Adipose tissue (tissue), 3 donors: ENCODE data around the gene GRP. TPM values are rescaled to one million over a fixed set of nuclear protein-coding genes. Genes with fewer than 3 reads are reported as not detected.

Source experiments
- H3K27ac ChIP-seq: one replicate; pipeline ENCODE4 v1.5.1; 2013; ENCODE audit warnings: low read depth, low read length
- WGBS, 3 donors: extraction: QIAGEN DNeasy Blood & Tissue Kit; methylation state at CpG; one replicate each; pipeline ENCODE4 v1.1.7; 2013; 5-methylcytosine and 5-hydroxymethylcytosine counted together
- polyA plus RNA-seq, 3 donors: library from polyadenylated mRNA; stranded (reverse); fragments of 200-250 nt; gene quantifications; one replicate each; pipeline ENCODE4 v1.2.3, GENCODE V29; 2013
- donor health status: healthy with polysubstance abuse.
- donor health status: Bipolar disorder and iron deficiency.
- donor health status: healthy.

GRP gene
- polyA plus RNA-seq, 3 donors, result 0.31 TPM; not detected in 2

DNA sequence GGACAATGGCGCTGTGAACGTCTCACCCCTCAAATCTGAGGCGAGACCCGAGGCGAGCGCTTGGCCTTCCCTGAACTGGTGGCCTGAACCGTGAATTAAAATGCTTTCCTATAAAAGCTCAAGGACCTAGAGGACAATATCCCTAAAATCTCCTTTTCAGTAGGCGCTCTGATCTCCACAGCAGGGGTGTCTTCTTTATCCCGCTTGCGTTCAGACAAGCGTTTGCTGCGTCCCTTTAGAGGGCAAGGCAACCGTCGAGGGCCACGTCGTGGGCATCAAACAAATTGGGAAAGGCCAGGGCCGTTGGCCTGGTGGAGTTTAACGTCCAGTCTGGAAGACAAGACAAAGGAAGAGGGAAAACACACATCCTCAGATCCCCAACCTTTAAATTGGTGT, 54.6 kb downstream of the GRP start:
- 14 to 17% (median 16%) methylated on average over 18 of the region's 18 CpGs for WGBS, 3 donors
- no peak overlapping the region for H3K27ac ChIP-seq

DNA sequence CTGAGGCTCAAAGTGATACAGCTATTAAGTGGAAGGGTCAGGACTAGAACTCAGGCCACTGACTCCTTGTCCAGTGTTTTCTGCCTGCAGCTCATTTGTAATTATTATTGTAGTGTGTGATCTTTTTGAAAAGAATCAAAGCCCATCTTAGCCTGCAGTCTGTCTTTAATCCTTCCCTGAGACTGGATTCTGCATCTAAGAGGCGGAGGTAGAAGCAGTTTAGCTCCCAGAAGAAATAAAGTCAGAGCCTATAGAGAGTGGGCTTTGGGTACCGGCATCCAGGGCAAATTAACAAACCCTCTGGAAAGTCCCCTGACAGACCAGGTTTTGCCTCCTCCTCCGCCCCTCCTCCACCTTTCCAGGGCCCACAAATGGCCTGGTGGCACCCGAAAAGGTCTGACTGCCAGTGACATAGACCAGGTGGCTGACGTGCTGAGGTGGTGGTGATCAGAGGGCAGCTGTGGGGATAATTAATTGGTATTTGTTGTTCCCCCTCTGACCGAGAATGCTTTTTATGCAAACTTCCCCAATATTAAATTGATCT, 55.5 kb downstream of the GRP start:
- 23 to 36% (median 23%) methylated on average over 6 of the region's 6 CpGs for WGBS, 3 donors
- H3K27ac ChIP-seq, result no peak overlapping the region

DNA sequence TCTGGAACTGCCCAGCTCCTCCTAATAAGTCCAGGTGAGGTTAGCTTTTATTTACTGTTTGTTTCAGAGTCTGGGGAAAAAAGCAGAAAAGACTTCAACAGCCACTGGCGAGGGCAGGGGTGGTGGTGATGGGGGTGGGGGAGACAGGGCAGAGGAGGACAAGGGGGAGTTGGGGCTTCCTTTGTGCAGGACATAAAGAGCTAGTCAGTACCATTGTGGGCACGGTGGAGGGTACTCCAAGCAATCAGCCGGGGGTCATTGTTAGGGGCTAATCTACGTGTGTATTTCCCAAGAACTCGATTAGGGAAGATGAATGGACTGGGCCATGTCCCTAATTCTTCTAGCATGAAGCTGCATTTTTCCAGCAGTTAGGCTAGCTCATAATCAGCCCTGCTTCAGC, 56.1 kb downstream of the GRP start:
- H3K27ac ChIP-seq, result no peak overlapping the region
- WGBS, 3 donors, result 26 to 34% (median 33%) methylated on average over 5 of the region's 5 CpGs

DNA sequence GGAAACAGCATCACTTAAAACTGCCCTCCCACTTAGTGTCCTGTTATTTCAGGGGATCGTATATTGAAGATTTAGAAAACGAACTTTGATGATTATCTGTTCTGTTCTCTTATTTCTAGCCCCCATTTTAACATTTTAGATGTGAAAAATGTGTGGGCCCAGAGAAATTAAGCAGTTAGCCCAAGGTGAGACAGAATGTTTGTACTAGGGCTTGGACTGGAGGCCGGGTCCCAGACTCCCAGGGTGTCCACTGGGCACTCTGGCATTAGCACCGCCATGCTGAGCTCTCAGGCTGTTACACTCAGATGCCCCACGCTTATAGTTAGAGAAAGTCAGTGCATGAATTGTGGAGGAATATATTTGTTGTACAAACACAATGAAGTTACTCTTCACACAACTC, 58.8 kb downstream of the GRP start:
- 63 to 72% (median 66%) methylated on average over 5 of the region's 5 CpGs for WGBS, 3 donors
- no peak overlapping the region for H3K27ac ChIP-seq

DNA sequence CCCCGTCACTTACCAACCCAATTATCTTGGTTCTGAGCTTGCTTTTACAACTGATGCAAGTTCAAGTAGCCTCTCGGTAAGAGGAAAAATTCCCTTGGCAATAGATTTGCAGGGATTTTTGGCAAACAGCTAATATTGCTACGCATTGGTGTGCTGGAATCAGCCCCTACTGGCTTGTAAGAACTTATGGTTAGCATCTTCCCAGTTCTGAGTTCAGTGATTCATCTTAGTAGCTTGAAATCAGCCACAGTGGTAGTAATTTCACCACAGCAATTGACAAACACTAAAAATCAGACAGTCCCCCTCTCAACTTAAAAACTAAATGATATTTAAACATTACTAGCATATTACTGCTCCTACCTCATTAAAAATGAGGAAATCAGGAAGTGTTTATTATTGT, 59.2 kb downstream of the GRP start:
- 62 to 79% (median 67%) methylated on average over 3 of the region's 3 CpGs for WGBS, 3 donors
- no peak overlapping the region for H3K27ac ChIP-seq

DNA sequence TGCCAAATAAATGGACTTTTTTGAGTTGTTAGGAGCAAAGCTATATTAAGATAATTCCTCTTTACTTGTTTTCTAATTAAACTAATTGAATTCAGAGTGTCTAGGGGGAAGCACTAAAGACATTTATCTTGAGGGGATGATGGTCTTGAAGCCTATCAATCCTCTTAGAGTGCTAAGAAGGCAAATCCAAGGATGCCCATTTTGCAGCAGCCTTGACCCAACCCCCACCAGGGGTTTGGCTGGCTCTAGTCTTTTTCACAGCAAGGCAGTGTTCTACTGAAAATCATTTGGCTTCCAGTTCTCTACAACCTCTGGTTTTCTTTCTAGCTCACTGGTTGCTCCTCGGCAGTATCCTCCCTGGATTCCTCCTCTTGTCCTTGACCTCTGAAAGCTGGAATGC, 59.8 kb downstream of the GRP start:
- WGBS, 3 donors, result 31 to 63% (median 56%) methylated on average over 1 of the region's 1 CpG
- no peak overlapping the region for H3K27ac ChIP-seq

Other genes with a start within 250 kb of the GRP start
- 100 to 1,000 TPM in 1 of 3 donors, 10 to 100 TPM in 2; 27.6 to 141 (median 35.5) TPM for gene SEC11C, start 80.3 kb upstream of the GRP start, polyA plus RNA-seq
- gene RAX, start 53.3 kb downstream of the GRP start, polyA plus RNA-seq, result not detected
- gene CPLX4, start 98.5 kb downstream of the GRP start, polyA plus RNA-seq, result under 1 TPM in 1 of 3 donors, not detected in 2; 0.07 TPM
- gene LMAN1, start 139.1 kb downstream of the GRP start, polyA plus RNA-seq, result 10 to 100 TPM; 14.4 to 28.2 (median 23.0) TPM